Activated CD4-positive, alpha-beta T cell treated with anti-CD3 and anti-CD28 coated beads, Interleukin-2, amount 10 ng/mL, durations not matched to agents 24 days and 14 days (primary cell): Measurements from ENCODE around the gene FAM240B. TPM values are rescaled to one million over a fixed set of nuclear protein-coding genes. Genes with fewer than 3 reads are reported as not detected.

ENCODE experiments used
- DNase-seq: peaks from one replicate; pipeline ENCODE4 v3.0.0; 2022
- H3K27ac Mint-ChIP-seq: one replicate; pipeline ENCODE4 v1.8.0; 2022; ENCODE audit warnings: mild to moderate bottlenecking, mixed read lengths
- H3K27me3 Mint-ChIP-seq: one replicate; pipeline ENCODE4 v1.8.0; 2022; ENCODE audit warnings: mixed read lengths
- H3K36me3 Mint-ChIP-seq: one replicate; pipeline ENCODE4 v1.8.0; 2022; ENCODE audit warnings: low read depth, mild to moderate bottlenecking, mixed read lengths
- H3K4me1 Mint-ChIP-seq: one replicate; pipeline ENCODE4 v1.8.0; 2021; ENCODE audit warnings: mixed read lengths
- H3K4me3 Mint-ChIP-seq: one replicate; pipeline ENCODE4 v1.8.0; 2022; ENCODE audit warnings: mild to moderate bottlenecking, moderate library complexity, mixed read lengths
- H3K9me3 Mint-ChIP-seq: one replicate; pipeline ENCODE4 v1.8.0; 2021; ENCODE audit warnings: mixed read lengths
- intact Hi-C: fragments of 100-400 bp; cut with micrococcal nuclease; formaldehyde crosslinking; loops from one replicate; pipeline ENCODE4 v1.15.1; 2023
- total RNA-seq: library from RNA; stranded (reverse); gene quantifications from 2 replicates; pipeline ENCODE4 v1.2.3, GENCODE V29; 2022

FAM240B gene
- not detected in 2 replicates for total RNA-seq

GRCh38 chr9:38720083-38720745 is at the start of gene FAM240B:
Gene FAM240B, minus strand, starts transcription at chr9:38720133. Its CDS starts 16,134 bp downstream, at chr9:38703999.
- no peak within 1 kb of the TSS for H3K4me3 Mint-ChIP-seq
- DNase-seq, result no peak
- H3K9me3 Mint-ChIP-seq, result no peaks in the 10 kb centered on the region
- intact Hi-C loops, result no loop called here
- H3K4me1 Mint-ChIP-seq, result no peaks in the 10 kb centered on the region
- H3K36me3 Mint-ChIP-seq, result no peaks in the 10 kb centered on the region
- H3K27me3 Mint-ChIP-seq, result no peaks in the 10 kb centered on the region
- no peak within 1 kb of the TSS for H3K27ac Mint-ChIP-seq

- H3K9me3 Mint-ChIP-seq, result no peaks in the 10 kb centered on the region
- no peaks in the 10 kb centered on the region for H3K4me1 Mint-ChIP-seq
- no peak overlapping the region for H3K27ac Mint-ChIP-seq
- DNase-seq, result no peak
- H3K36me3 Mint-ChIP-seq, result no peaks in the 10 kb centered on the region
- H3K27me3 Mint-ChIP-seq, result no peaks in the 10 kb centered on the region
- intact Hi-C loops, result no loop called here
- no peak overlapping the region for H3K4me3 Mint-ChIP-seq
Measured at GRCh38 chr9:38768351-38768761, 48.4 kb upstream of the FAM240B start.

- Mint-ChIP-seq H3K27me3 (no peaks in the 10 kb centered on the region), H3K4me3 (no peak overlapping the region), H3K36me3 (no peaks in the 10 kb centered on the region), H3K9me3 (no peaks in the 10 kb centered on the region), H3K4me1 (no peaks in the 10 kb centered on the region), H3K27ac (no peak overlapping the region)
- intact Hi-C loops, result no loop called here
- no peak for DNase-seq
Measured at GRCh38 chr9:38765101-38765500, 45.2 kb upstream of the FAM240B start.

- no peaks in the 10 kb centered on the region for H3K9me3 Mint-ChIP-seq
- H3K4me1 Mint-ChIP-seq, result no peaks in the 10 kb centered on the region
- intact Hi-C loops, result no loop called here
- peaks cover 2% of the 10 kb centered on the region for H3K27me3 Mint-ChIP-seq
- no peaks in the 10 kb centered on the region for H3K36me3 Mint-ChIP-seq
- no peak overlapping the region for H3K27ac Mint-ChIP-seq
- H3K4me3 Mint-ChIP-seq, result no peak overlapping the region
- DNase-seq, result no peak
Measured at GRCh38 chr9:38761999-38762398, 42.1 kb upstream of the FAM240B start.

GRCh38 chr9:38761339-38761738 is 41.4 kb upstream of the FAM240B start:
- Mint-ChIP-seq H3K4me1 (no peaks in the 10 kb centered on the region), H3K27ac (no peak overlapping the region), H3K36me3 (no peaks in the 10 kb centered on the region), H3K9me3 (no peaks in the 10 kb centered on the region), H3K4me3 (no peak overlapping the region), H3K27me3 (peaks cover 2% of the 10 kb centered on the region)
- no peak for DNase-seq
- intact Hi-C loops, result no loop called here

- intact Hi-C loops, result no loop called here
- H3K9me3 Mint-ChIP-seq, result no peaks in the 10 kb centered on the region
- DNase-seq, result no peak
- peaks cover 2% of the 10 kb centered on the region for H3K27me3 Mint-ChIP-seq
- no peak overlapping the region for H3K27ac Mint-ChIP-seq
- no peak overlapping the region for H3K4me3 Mint-ChIP-seq
- H3K36me3 Mint-ChIP-seq, result no peaks in the 10 kb centered on the region
- H3K4me1 Mint-ChIP-seq, result no peaks in the 10 kb centered on the region
Measured at GRCh38 chr9:38756702-38757101, 36.8 kb upstream of the FAM240B start.

GRCh38 chr9:38747941-38748340 is 28.0 kb upstream of the FAM240B start:
- H3K4me3 Mint-ChIP-seq, result no peak overlapping the region
- DNase-seq, result no peak
- H3K27ac Mint-ChIP-seq, result no peak overlapping the region
- no peaks in the 10 kb centered on the region for H3K4me1 Mint-ChIP-seq
- no peaks in the 10 kb centered on the region for H3K36me3 Mint-ChIP-seq
- H3K27me3 Mint-ChIP-seq, result no peaks in the 10 kb centered on the region
- intact Hi-C loops, result no loop called here
- no peaks in the 10 kb centered on the region for H3K9me3 Mint-ChIP-seq

GRCh38 chr9:38747067-38747466 is 27.1 kb upstream of the FAM240B start:
- Mint-ChIP-seq H3K36me3 (no peaks in the 10 kb centered on the region), H3K27ac (no peak overlapping the region), H3K4me3 (no peak overlapping the region), H3K27me3 (no peaks in the 10 kb centered on the region), H3K9me3 (no peaks in the 10 kb centered on the region), H3K4me1 (no peaks in the 10 kb centered on the region)
- no peak for DNase-seq
- intact Hi-C loops, result no loop called here

- intact Hi-C loops, result no loop called here
- Mint-ChIP-seq H3K27ac (no peak overlapping the region), H3K4me3 (no peak overlapping the region), H3K36me3 (no peaks in the 10 kb centered on the region), H3K27me3 (no peaks in the 10 kb centered on the region), H3K4me1 (no peaks in the 10 kb centered on the region), H3K9me3 (no peaks in the 10 kb centered on the region)
- no peak for DNase-seq
Measured at GRCh38 chr9:38746303-38746702, 26.4 kb upstream of the FAM240B start.

GRCh38 chr9:38744484-38744883 is 24.6 kb upstream of the FAM240B start:
- intact Hi-C loops, result no loop called here
- H3K27ac Mint-ChIP-seq, result no peak overlapping the region
- H3K4me3 Mint-ChIP-seq, result no peak overlapping the region
- no peaks in the 10 kb centered on the region for H3K27me3 Mint-ChIP-seq
- DNase-seq, result no peak
- no peaks in the 10 kb centered on the region for H3K9me3 Mint-ChIP-seq
- H3K4me1 Mint-ChIP-seq, result no peaks in the 10 kb centered on the region
- H3K36me3 Mint-ChIP-seq, result no peaks in the 10 kb centered on the region

GRCh38 chr9:38737246-38737645 is 17.3 kb upstream of the FAM240B start:
- Mint-ChIP-seq H3K36me3 (no peaks in the 10 kb centered on the region), H3K9me3 (no peaks in the 10 kb centered on the region), H3K27me3 (no peaks in the 10 kb centered on the region), H3K4me3 (no peak overlapping the region), H3K4me1 (no peaks in the 10 kb centered on the region), H3K27ac (no peak overlapping the region)
- DNase-seq, result no peak
- intact Hi-C loops, result no loop called here

GRCh38 chr9:38734831-38735230 is 14.9 kb upstream of the FAM240B start:
- Mint-ChIP-seq H3K27me3 (no peaks in the 10 kb centered on the region), H3K4me3 (no peak overlapping the region), H3K9me3 (no peaks in the 10 kb centered on the region), H3K27ac (no peak overlapping the region), H3K36me3 (no peaks in the 10 kb centered on the region), H3K4me1 (no peaks in the 10 kb centered on the region)
- no peak for DNase-seq
- intact Hi-C loops, result no loop called here

- Mint-ChIP-seq H3K4me3 (no peak overlapping the region), H3K9me3 (no peaks in the 10 kb centered on the region), H3K36me3 (no peaks in the 10 kb centered on the region), H3K4me1 (no peaks in the 10 kb centered on the region), H3K27ac (no peak overlapping the region), H3K27me3 (no peaks in the 10 kb centered on the region)
- no peak for DNase-seq
- intact Hi-C loops, result no loop called here
Measured at GRCh38 chr9:38733503-38733902, 13.6 kb upstream of the FAM240B start.

GRCh38 chr9:38732885-38733284 is 13.0 kb upstream of the FAM240B start:
- no peaks in the 10 kb centered on the region for H3K27me3 Mint-ChIP-seq
- H3K4me1 Mint-ChIP-seq, result no peaks in the 10 kb centered on the region
- no peaks in the 10 kb centered on the region for H3K9me3 Mint-ChIP-seq
- no peaks in the 10 kb centered on the region for H3K36me3 Mint-ChIP-seq
- no peak overlapping the region for H3K4me3 Mint-ChIP-seq
- H3K27ac Mint-ChIP-seq, result no peak overlapping the region
- intact Hi-C loops, result no loop called here
- DNase-seq, result no peak

GRCh38 chr9:38727497-38728001 is 7.6 kb upstream of the FAM240B start:
- no peaks in the 10 kb centered on the region for H3K4me1 Mint-ChIP-seq
- H3K4me3 Mint-ChIP-seq, result no peak overlapping the region
- intact Hi-C loops, result no loop called here
- no peaks in the 10 kb centered on the region for H3K9me3 Mint-ChIP-seq
- no peaks in the 10 kb centered on the region for H3K36me3 Mint-ChIP-seq
- no peak overlapping the region for H3K27ac Mint-ChIP-seq
- no peaks in the 10 kb centered on the region for H3K27me3 Mint-ChIP-seq
- DNase-seq, result no peak
